AML-193 (cell line): ENCODE results near the gene DHX15.

Experiments used
- DNase-seq, 2 experiments: peaks; one replicate each; lab custom pipeline; 2025; lab: John Stamatoyannopoulos, UW

DHX15 gene

GRCh38 chr4:24482871-24483270, 101.5 kb downstream of the DHX15 start:
- no peak for DNase-seq

- DNase-seq: no peak
Measured at GRCh38 chr4:24477919-24478318, 106.4 kb downstream of the DHX15 start.
